Measurements from ENCODE around the gene ETS2.

ETS2 gene

DNA sequence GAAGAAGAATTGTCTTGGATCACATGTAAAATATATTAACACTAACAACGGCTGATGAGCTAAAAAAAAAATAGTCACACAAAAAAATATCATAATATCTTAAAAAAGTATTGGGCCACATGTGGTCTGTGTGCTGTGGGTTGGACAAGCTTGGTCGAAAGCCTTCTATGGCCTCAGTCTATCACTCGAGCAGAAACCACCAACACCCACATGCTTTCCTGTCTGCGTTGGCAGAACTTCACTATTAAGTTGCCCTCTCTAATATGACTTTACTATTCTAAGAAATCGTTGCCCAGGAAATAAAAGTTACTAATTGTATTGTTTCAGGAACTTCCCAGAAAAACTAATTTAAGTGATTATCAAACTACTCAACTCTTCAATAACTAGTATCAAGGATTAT lies 28.2 kb upstream of the ETS2 start:
- in situ Hi-C loops (cut with MboI; ENCODE audit: low sequenced_read_pairs) = no loop called here

DNA sequence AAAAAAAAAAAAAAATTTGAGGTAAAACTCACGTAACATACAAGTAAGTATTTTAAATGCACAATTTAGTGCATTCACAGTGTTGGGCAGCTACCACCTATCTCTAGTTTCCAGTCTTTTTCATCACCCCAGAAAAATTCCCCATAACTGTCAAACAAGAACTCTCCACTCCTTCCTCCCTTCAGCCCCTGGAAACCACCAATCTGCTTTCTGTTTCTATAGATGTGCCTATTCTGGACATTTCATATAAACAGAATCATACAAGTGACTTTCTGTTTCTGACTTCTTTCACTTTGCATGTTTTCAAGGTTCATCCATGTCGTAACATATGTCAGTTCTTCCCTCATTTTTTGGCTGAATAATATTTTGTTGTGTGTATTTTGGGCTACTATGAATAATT lies 24.9 kb upstream of the ETS2 start:
- in situ Hi-C loops (cut with MboI; ENCODE audit: low sequenced_read_pairs) = no loop called here

DNA sequence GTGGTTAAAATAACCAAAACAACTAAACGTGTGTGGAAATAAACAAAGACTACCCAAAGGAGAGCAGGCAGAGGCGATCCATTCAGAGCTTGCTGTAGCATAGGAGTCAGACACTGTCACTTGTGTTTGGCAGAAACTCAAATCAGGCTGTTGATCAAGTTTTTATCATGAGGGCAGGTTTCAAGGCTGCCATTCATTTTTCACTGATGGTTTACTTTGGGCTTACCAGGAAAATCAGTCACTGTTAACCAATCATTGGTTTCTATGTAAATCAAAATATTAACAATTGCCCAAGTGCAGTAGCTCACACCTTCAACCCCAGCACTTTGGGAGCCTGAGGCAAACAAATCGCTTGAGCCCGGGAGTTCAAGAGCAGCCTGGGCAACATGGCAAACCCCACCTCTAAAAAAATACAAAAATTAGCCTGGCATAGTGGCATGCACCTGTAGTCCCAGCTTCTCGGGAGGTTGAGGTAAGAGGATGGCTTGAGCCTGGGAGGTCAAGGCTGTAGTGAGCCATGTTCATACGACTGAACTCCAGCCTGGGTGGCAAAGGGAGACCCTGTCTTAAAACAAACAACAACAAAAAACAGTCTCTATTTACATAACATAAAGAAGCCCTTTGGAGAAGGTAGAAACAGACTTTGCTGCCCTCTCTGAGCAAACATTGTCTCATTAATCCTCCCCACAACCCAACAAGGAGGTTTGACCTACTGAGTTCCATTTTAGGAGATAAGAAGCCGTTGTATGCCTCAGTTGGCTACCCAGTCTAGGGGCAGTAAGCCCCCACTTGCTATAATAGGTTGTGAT lies 21.1 kb upstream of the ETS2 start:
- in situ Hi-C loops (cut with MboI; ENCODE audit: low sequenced_read_pairs) = no loop called here

DNA sequence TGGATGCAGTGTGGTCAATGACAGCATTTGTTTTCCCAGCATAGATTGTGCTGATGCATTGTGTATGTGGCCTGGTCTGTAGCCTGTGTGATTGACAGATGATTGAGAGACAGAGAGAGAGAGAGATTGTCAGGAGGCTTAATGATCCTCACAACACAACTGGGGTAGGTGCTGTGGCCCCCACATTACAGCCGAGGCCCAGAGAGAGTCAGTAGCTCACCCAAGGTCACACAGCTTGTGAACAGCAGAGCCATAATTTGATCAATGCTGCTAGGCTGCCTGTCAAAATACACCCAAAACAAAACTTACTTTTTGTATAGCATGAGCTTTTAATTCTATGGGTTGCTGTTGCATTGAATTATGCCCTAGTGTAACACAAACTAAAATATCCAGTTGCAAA lies 20.2 kb upstream of the ETS2 start:
- in situ Hi-C loops (cut with MboI; ENCODE audit: low sequenced_read_pairs) = no loop called here

DNA sequence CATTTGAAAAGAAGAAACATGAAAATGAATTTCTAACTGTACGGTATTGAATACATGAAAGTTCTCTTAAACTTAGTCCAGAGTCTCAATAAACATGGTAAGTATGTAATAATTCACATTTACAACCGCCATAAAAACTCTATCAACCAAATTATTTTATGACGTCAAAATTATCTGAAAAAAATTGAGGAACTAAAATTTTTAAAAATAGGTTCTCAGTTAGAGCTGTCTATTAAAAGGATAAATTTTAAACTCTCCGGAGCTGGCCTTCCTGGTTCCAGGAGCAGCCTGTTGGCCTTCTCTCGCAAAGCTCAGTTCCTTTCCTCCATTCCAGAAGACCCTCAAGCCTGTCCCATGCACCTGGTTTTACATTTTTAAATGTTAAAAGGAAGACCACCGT lies 18.7 kb upstream of the ETS2 start:
- in situ Hi-C loops (cut with MboI; ENCODE audit: low sequenced_read_pairs) = no loop called here

DNA sequence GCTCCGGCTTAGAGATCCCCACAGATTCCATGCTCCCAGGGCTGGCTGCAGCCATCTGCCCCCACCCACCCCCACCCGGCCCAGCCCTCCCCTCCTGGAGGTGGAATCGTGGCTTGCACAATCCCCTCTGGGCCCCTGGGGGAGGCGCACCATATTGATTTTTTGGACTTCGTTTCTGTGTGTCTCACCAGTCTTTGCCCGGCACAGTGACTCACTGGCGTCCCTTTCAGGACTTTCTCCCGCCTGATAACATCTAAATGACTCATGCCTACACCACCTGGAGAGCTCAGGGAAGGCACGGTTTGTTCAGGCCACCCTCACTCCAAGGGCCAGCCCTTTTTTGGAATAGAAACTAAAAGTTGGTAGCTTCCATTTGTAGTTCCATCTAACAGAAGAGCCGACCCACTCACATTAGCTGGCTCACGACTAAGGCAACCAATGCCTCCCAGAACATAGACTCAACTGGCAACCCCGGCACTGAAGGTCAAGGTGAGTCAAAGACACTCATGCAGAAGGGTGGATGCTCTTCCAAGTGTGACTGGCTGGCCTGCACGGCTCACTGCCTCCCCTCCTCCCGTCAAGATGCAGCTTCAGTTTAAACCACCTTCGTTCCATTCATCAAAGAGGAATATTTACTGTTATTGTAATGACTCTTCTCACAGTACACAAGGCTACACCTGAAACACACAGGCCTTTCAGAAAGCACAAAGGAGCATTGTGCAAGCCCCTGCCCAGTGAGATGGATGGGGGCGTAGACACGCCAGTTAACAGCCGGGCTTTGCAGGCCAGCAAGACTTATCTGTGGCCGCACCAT lies 18.1 kb upstream of the ETS2 start:
- in situ Hi-C loops (cut with MboI; ENCODE audit: low sequenced_read_pairs) = no loop called here

DNA sequence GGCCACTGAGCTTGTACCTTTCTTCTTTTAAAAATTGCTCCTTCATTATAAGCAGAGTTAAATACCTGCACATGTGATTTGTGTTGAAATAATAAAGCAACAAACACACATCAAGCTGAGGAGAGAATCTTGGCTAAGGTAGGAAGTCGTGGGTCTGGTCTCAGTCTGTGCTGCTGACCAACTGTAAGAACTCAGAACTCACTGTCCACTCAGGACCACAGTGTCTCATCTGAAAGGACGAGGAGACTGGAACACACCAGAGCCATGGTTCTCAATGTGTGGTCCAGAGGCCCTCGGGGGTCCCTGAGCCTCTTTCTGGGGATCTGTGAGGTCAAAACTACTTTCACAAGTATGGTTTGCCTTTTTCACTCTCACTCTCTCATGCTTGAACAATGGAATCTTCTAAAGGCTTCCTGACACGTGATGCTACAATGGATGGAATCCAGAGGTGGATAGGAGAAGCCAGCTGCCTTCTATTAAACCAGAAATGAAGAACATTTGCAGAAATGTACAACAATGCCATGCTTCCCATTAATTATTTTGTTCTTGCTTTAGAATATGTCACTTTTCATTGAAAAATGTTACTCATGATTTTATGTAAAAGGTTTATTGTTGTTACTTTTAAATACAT lies 17.3 kb upstream of the ETS2 start:
- in situ Hi-C loops (cut with MboI; ENCODE audit: low sequenced_read_pairs) = no loop called here

DNA sequence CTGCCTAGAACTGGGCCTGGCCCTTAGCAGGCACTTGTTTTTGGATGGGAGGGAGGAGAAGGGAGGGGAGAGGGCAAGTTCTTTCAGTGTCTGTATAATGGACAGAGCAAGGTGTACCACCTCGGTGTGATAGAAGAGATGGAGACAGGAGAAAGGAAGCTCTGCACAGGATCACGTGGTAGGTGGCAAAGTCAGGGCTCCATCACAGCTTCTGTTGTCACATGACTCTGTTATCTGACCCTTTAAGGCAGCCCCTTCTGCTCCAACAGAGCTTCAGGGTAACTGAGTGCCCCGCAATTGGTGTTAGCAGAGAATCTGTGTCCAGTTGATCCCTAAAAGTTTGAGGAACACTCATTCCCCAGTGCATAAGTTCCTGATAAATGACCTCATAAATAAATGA lies 16.5 kb upstream of the ETS2 start:
- in situ Hi-C loops (cut with MboI; ENCODE audit: low sequenced_read_pairs) = no loop called here

DNA sequence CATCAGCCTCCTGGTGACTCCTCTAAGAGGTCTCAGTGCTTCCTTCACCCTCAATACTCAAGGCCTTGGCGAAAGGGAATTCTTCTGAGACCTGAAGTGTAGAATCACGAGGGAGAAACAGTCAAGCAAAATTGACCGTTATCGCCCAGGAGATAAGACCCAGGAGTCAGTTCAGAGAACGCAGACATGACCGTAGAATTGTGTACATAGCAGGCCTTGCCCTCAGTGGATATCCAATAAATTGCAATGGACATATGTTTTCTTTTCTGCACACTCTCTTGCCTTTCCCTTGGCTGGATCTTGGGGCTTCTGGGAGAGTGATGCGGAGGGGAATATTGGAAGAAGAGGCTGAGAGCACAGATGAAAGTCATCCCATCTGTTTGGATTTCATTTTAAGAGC lies 15.7 kb upstream of the ETS2 start:
- in situ Hi-C loops (cut with MboI; ENCODE audit: low sequenced_read_pairs) = no loop called here

DNA sequence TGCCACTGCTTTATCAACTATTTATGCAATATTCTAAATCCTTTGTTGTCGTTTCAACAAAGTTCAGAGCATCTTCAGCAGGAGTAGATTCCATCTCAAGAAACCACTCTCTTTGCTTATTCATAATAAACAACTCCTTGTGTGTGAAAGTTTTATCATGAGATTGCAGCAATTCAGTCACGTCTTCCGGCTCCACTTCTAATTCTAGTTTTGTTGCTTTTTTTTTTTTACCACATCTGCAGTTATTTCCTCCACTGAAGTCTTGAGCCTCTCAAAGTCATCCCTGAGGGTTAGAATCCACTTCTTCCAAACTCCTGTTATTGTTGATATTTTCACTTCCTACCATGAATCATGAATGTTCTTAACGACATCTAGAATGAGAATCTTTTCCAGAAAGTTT lies 14.8 kb upstream of the ETS2 start:
- in situ Hi-C loops (cut with MboI; ENCODE audit: low sequenced_read_pairs) = no loop called here

DNA sequence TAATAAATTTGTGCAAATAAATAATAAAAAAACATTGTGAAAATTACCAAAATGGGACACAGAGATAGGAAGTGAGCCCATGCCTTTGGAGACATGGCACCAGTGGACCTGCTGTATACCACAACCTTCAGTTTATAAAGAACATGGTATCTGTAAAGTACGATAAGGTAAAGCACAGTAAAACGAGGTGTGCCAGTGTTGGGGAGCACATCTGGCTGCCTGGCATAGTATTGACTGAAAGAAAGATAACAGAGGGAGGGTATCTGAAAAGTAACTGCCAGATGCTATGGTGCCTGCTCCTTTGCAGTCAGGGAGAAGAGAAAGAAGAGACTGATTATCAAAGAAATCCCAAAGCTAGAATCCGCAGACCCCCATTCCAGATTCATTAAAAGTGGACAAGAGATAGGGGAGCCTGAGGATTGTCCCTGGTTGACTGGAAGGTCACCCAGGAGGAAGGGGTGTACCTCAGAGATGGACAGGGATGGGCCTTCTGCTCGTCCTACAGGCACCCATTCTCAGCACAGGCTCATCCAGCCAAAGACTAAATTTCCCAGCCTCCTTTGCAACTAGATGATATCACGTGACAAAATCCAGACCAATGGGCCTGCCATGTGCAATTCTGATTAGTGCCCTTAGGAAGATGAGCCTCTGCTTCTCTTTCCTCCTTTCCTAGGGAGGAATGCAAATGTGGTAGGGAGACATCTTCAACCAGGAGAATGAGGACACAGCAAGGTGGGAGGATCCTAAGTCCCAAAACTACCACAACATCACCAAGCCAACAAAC lies 12.9 kb upstream of the ETS2 start:
- in situ Hi-C loops (cut with MboI; ENCODE audit: low sequenced_read_pairs) = no loop called here

DNA sequence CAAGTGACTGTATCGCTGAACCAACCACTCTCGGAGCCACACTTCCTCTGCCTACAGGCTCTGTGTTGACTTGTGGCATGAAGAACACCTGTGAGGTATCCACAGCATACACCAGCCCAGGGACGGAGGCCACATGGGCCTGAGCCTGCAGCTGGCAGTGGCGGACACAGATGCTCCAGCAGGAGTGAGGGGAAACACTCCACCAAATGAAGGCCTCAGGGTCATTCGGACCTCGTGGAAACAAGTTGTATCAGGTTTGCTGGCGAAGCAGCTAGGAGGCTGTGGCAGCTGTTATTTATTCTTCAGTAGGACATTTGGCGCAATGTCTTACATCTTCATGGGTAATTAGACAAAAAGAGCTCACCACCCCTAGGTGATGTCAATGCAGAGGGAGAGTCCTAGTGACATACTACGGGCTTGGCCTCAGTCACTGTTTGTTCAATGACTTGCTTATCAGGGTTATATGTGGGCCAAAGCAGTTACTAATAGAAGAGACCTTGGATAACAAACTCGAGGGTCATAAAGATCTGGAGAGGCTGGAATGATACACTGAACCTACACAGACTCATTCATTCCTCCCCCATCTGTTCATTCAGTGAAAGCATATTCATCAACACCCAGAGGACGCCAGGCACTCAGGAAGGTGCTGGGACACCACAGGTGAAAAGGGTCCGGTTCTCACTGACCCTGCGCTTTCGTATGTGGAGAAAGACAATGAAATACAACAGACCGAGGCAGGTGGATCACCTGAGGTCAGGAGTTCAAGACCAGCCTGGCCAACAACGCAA lies 11.6 kb upstream of the ETS2 start:
- in situ Hi-C loops (cut with MboI; ENCODE audit: low sequenced_read_pairs) = no loop called here

DNA sequence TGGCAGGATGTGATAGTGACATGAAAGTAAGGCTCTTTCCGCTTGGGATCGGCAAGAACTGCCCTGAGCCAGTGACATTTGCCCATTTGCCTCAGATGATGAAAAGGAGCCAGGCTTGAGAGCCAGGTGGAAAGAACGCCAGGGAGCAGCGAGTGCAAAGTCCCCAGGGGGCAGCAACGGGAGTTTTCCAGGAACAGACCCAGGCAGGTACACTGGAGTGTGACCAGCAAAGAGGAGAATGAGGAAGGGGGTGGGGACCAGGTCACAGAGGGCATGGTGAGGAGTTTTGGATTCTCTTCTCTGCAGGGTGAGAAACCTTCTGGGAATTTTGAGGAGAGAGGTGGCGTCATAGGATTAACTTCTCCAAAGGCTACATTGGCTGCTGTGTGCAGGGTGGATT lies 10.8 kb upstream of the ETS2 start:
- in situ Hi-C loops (cut with MboI; ENCODE audit: low sequenced_read_pairs) = no loop called here

DNA sequence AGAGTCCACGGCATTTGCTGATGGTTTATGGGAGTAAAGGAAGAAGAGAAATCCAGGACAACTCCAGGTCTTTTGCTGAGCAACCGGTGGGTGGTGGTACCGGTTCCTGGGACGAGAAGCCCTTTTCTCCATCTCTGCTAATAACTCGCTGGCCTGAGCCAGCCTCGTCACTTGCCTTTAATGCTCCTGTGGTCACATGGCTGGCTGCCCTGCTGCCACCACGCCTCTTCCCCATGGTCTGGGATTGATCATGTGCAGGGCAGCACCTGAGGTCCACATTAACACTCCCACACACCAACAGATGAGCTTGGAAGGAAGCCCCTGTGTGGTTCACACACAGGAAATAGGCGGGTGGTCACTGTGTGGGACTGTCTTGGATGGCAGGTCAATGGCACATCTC lies 10.3 kb upstream of the ETS2 start:
- in situ Hi-C loops (cut with MboI; ENCODE audit: low sequenced_read_pairs) = no loop called here

DNA sequence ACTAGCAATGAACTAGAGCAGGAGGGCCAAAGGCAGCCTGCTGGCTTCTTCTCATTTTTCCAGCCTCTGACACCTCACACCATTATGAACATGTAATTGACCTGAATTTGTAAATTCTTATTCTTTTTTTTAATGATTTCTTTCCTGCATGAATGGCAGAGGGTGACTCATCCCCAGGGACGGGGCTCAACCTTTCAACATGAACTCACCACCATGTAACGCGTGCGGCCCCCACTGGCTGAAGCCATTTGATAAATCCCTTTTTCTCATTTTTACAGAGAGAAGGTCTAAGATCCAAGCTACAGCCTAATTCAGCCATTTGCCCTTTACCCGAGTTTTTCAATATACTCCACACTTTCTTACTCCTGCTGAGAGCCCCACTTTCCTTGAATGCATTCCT lies 9.3 kb upstream of the ETS2 start:
- in situ Hi-C loops (cut with MboI; ENCODE audit: low sequenced_read_pairs) = no loop called here

DNA sequence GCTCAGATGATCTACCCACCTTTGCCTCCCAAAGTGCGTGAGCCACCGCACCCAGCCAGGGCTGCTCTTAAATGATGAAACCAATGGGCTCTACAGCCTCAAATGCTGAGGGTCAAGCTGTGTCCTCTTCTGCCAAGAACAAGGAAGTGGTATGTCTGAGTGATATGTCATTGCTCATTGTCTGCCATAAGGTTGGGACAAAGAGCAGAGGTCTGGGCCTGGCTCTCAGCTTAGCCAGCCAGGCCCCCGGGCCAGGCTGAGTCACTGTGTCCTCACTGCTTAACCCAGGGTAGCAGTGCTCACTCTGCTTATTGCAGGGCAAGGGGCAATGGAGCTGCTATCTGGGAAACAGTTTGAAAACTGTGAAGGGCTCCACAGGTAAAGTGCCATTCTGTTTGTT lies 8.3 kb upstream of the ETS2 start:
- in situ Hi-C loops (cut with MboI; ENCODE audit: low sequenced_read_pairs) = no loop called here

DNA sequence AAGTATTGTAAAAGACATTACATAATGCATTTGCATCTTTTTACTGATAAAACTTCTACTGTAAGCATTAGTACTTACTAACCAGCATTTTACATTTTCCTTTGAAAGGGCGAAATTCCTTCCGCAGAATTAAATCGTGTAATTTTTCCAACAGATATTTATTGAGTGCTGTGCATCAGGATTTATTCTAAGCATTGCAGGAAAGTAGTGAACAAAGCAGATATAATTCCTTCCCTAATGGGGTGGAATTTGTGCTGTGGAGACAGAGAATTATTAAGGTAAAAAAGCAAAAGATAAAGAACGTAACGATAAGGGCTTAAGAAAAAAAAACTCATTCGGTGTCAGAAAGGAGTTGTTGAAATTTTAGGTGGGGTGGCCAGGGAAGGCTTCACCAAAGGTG lies 7.6 kb upstream of the ETS2 start:
- in situ Hi-C loops (cut with MboI; ENCODE audit: low sequenced_read_pairs) = no loop called here

DNA sequence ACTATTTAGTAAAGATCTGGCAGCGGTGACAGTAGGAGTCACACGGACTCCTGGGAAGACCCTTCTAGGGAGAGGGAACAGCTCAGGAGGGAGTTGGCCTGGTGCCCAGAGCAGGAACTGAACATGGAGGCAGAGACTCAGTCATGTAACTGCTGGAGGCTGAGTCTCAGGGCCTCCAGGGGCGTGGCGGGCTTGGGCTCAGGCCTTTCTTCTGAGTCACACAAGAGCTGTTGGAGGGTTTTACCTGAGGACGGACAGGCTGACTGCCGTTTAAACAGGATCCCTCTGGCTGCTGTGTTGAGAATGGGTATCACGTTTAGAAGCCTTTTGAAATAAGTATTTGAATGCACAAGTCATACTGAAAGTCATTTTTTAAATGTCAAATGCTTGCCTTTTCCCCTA lies 7.2 kb upstream of the ETS2 start:
- in situ Hi-C loops (cut with MboI; ENCODE audit: low sequenced_read_pairs) = no loop called here

DNA sequence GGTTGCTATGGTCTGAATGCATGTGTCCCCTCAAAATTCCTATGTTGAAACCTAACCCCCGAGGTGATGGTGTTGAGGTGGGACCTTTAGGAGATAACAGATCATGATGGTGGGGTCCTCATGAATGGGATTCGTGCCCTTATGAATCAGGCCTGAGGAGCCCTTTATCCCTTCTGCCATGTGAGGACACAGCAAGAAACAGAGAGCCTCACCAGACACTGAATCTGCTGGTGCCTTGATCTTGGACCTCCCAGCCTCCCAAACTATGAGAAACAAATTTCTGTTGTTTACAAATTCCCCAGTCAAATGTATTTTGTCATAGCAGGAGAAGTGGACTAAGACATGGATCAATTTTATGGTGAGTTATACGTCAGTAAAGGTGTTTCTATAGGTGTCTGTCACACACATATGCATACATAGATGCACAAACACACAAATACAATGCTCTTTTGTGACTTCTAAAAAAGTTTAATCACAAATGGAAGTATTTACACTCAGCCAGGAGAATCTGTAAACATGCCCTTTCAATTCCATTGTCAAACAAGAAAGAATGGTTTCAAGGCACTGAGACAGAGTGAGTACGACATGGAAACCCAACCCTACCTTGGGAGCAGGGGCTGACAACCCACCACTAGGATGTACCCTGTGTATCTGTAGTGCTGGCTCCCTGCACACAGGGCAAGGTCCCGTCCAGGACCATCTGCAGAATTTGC lies 5.5 kb upstream of the ETS2 start:
- in situ Hi-C loops (cut with MboI; ENCODE audit: low sequenced_read_pairs) = no loop called here
